Activated CD4-positive, alpha-beta T cell treated with anti-CD3 and anti-CD28 coated beads, Interleukin-10, Interleukin-2, amounts not matched to agents 100 ng/mL and 50 ng/mL, durations not matched to agents 16 hours and 8 hours (primary cell): Measurements from ENCODE around the gene SRC.

Experiments used
- DNase-seq: peaks from one replicate; pipeline ENCODE4 v3.0.0-alpha.2; 2020

Gene SRC

DNA sequence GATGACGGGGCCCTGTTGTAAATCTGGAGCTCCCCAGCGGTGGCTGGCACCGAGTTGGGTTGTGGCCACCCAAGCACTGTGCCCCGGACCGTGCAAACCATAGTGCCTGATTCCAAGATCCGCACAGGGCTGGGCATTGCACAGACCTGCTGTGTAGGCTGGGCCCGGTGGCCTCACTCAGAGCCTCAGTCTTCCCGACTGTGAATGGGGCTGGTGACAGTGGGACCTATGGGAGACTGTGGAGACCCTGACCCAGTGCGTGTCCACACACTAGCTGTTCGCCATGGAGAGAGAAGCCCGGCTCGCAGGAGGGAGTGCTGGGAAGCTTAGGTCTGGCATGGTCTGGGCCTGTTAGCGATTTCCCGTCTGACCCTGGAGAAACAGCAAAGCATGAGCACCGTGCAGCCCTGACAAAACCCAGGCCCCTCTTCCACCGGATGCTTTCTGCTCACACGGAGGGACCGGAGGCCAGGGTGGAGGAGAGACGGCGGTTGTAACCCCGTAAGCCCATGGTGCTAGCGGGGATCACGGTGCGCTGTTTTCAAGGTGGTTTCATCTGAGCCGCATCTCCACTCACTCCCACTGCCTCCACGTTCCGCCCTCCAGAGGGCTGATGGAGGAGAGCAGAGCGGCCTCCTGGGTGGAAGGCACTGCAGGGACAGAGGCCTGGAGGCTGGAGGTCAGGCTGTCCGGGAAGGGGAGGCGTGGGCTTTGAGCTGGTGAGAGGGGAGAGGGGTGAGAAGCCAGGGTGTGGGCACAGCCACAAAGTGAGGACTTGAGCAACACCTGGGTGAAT is 52.2 kb downstream of the SRC start:
- no peak for DNase-seq

DNA sequence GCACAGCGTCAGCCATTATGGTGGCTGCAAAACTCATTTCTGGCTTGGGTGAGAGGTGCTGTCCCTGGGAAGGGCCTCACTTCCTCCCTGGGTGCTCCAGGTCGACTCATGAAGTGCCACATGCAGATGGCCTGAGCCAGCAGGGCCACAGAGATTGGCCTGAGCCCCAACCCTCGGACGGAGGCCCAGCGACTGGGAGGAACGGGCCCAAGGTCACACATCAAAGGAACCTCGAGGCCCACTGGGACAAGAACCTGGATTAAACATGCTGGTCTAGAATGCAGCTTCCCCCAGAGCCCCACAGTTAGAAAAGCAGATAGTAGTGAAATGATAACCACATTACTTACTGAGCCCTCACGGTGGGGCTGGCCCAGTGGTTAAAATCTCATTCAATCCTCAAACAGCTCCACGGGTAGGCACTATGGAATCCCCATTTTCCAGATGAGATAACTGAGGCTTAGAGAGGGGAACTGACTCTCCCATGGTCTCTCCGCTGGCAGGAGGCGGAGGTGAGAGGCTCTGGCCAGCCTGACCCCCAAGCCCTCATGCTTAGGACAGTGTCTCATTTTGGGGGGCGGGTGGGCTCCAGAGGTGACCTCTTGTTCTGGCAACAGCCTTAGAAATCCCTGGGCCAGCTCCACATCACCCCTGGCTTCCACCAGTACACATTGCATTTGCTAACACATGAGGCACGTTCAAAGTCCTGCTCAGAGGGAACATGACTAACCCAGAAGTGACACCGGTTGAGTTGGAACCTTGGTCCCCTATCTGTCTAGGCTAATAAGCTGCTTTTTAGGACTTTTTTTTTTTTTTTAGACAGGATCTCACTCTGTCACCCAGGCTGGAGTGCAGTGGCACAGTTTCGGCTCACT is 53.0 kb downstream of the SRC start:
- no peak for DNase-seq

DNA sequence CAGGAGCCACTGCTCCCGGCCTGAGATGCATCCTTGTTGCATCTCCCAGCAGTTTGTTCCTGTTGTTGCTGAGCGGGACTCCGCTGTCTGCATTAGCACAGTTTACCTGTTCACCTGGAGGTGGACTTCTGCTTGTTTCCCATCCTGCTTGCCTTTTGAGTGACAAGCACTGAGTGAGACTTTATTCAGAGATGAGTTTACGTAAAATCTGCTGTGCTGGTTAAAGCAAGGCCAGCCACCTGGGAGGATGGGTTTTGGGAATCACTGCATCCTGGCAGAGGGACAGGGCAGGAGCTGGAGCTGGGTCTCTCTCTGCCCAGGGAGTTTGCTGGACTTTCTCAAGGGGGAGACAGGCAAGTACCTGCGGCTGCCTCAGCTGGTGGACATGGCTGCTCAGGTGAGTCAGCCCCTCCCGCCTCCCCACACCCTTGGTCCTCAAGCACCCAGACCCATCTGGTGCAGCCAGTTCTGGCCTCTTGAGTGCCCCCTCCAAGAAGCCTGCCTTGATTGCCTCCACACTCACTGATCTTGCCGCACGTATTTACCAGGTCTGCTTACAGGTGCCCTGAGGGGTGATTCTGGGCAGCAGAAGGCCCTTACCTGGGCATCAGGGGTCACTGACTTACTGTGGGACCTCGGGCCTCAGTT is 55.5 kb downstream of the SRC start:
- DNase-seq, result no peak

DNA sequence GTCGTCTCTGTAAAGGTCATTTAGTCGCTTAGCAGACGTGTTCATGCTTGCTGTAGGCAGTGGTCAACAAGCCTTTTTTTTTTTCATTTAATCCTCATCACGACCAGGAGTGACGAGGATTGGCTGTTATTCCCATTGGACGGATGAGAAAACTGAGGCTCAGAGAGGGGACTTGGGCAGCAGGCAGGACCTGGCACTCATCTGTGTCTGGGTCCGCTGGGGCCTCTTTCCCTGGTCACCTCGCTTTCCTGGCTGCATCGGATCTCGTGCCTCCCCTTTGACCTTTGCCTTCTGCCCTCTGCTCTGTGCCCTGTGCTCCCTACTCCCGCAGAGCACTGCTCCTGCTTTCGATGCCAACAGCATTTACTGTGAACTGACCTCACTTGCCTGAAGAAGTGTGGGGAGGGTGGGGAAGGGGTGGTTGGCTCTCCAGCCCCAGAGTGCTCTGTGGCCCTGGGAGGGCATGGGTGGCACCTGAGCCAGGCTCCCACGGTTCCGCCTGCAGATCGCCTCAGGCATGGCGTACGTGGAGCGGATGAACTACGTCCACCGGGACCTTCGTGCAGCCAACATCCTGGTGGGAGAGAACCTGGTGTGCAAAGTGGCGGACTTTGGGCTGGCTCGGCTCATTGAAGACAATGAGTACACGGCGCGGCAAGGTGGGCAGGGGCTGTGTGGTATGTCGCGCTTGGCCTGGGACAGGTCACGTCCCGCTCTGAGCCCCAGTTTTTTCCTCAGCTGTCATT is 56.2 kb downstream of the SRC start:
- no peak for DNase-seq

DNA sequence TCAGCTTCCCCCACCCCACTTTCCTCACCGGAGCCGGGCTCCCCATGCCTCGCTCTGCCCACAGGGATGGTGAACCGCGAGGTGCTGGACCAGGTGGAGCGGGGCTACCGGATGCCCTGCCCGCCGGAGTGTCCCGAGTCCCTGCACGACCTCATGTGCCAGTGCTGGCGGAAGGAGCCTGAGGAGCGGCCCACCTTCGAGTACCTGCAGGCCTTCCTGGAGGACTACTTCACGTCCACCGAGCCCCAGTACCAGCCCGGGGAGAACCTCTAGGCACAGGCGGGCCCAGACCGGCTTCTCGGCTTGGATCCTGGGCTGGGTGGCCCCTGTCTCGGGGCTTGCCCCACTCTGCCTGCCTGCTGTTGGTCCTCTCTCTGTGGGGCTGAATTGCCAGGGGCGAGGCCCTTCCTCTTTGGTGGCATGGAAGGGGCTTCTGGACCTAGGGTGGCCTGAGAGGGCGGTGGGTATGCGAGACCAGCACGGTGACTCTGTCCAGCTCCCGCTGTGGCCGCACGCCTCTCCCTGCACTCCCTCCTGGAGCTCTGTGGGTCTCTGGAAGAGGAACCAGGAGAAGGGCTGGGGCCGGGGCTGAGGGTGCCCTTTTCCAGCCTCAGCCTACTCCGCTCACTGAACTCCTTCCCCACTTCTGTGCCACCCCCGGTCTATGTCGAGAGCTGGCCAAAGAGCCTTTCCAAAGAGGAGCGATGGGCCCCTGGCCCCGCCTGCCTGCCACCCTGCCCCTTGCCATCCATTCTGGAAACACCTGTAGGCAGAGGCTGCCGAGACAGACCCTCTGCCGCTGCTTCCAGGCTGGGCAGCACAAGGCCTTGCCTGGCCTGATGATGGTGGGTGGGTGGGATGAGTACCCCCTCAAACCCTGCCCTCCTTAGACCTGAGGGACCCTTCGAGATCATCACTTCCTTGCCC is 57.4 kb downstream of the SRC start:
- no peak for DNase-seq

DNA sequence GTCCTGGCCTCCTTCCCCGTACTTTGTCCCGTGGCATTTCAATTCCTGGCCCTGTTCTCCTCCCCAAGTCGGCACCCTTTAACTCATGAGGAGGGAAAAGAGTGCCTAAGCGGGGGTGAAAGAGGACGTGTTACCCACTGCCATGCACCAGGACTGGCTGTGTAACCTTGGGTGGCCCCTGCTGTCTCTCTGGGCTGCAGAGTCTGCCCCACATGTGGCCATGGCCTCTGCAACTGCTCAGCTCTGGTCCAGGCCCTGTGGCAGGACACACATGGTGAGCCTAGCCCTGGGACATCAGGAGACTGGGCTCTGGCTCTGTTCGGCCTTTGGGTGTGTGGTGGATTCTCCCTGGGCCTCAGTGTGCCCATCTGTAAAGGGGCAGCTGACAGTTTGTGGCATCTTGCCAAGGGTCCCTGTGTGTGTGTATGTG is 58.5 kb downstream of the SRC start:
- DNase-seq, result no peak

DNA sequence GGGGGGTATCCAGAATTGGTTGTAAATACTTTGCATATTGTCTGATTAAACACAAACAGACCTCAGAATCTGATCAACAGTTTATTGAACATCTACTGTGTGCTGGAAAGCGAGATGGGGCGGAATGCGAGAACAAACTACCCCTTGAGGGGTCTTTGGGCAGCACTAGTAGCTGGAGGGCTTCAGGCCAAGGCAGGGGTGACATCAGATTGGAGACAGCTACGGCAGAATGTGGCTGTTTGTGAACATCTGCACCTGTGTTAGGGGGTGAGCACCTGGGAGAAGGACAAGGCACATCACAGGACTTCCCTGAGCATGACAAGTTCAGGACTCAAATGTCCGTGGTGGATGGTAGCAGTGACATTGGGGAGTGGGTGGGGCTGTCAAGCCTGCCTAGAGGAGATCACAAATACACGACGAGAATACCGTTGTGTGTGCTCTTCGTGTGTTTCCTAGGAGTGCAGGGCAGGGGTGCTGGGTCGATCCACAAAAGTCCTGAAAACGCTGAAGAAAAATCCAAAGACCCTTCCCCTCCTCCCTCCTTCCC is 59.5 kb downstream of the SRC start:
- no peak for DNase-seq

DNA sequence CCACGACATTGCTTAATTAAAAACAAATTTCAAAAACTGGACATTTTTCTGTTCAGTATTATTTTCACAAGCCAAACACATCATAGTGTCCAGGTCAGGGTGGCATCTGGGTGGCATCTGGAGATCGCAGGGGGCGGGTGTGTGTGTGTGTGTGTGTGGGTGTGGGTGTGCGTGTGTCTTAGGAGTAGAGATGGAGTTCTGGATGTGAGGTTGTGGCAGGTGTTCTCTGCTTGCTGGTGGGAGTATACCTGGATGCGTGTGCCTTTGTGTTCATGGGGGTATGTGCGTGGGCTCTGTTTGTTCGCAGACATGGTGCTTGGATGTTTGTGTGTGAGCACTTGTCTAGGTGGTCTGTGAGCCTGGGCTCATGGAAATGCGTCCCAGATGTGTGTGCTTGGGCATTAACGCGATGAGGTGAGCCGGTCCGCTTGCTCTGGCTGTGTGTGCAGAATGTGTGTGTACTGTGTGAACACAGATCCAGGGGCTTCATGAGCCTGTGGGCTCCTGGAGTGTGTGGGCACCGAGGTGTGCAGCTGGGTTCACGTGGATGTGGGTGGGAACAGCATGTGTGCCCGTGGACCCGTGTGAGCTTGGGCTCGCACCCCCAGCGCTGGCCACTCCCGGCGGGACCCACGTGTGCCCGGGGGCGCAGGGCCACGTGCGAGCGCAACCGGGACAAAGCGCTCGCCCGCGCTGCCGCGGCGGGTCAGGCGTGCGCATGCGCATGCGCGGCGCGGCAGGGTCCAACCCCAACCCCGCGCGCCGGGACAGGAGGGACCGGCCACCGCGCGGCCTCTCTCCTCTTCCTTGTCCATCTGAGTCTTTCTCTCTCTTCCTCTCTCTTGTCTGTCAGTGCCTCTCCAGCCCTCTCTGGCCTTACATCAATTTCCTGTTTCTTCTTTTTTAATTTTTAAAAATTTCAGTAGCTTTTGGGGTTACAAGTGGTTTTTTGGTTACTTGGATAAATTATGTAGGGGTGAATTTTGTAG is 60.4 kb downstream of the SRC start:
- peak; percentile 59 for DNase-seq

DNA sequence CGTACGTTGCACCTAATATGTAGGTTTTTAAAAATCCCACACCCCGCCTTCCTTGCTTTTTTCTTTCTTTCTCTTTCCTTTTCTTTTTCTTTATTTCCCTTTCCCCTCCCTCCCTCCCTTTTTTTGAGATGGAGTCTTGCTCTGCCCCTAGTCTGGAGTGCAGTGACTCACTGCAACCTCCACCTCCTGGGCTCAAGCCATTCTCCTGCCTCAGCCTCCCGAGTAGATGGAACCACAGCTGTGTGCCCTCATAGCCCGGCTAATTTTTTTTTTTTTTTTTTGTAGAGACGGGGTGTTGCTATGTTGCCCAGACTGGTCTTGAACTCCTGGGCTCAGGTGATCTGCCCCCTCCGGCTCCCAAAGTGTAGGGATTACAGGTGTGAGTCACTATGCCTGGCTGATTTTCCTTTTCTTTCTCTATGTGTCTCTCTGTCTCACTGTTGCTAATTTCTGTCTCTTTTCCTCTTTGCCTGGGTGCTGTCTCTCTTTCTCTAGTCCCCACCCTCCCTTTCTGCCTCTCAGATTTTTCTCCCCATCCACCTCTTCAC is 61.2 kb downstream of the SRC start:
- DNase-seq, result no peak

DNA sequence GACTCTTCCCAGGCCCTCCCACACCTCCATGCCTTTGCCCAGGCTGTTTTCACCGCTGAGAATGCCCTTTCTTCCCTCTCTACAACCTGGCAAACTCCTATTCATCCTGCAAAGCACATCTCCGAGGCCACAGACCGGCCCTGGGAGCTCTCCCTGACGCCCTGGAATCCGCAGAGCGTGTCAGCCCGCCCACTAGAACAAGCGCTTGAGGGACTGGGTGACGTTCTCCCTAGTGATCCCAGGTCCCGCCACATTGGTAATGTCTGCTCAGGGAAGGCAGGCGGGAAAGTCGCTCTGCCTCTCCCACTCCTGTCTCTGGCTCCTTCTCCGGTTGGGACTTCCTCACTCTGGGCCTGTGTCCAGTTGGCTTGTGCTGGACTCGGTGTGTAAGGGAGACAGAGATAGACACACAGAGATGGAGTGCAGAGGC is 61.6 kb downstream of the SRC start:
- no peak for DNase-seq

DNA sequence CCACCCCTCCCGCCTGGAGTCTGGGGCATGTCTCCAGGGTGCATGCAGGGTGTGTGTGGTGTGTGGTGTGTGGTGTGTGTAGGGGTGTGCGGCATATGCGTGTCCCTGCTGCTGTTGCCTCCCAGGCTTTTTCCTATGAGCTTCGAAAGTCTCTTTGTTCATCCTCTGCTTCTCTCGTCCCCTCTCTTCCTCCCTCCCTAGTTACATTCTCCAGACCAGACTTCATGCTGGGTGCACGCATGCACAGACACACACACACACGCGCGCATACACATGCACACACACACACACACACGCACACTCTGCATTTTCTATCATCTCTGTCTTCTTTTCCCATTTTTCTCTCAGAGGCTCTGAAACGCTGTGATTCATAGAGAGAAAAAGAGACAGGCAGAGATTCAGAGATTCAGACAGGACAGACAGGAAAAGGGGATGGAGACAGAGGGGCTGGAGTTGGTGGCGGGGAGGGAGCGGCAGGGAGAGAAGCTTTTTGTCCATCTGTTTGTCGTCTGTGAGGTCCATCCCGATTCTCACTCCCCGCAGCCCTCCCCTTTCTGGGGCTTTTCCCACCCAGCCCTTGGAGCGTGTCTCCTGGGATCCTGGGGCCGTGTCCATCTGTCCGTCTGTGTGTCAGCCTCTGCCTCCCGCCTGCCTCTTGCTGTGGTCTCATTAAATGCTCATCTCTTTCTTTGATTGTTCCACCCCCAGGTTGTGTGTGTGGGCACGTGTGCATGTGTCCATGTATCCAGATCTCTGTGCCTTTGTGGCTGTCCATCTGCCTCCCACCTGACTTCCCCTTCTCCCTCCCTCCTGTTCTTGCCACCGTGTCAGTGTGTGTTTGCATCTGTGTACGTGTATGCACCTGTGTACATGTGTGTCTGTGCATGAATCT is 62.6 kb downstream of the SRC start:
- no peak for DNase-seq

DNA sequence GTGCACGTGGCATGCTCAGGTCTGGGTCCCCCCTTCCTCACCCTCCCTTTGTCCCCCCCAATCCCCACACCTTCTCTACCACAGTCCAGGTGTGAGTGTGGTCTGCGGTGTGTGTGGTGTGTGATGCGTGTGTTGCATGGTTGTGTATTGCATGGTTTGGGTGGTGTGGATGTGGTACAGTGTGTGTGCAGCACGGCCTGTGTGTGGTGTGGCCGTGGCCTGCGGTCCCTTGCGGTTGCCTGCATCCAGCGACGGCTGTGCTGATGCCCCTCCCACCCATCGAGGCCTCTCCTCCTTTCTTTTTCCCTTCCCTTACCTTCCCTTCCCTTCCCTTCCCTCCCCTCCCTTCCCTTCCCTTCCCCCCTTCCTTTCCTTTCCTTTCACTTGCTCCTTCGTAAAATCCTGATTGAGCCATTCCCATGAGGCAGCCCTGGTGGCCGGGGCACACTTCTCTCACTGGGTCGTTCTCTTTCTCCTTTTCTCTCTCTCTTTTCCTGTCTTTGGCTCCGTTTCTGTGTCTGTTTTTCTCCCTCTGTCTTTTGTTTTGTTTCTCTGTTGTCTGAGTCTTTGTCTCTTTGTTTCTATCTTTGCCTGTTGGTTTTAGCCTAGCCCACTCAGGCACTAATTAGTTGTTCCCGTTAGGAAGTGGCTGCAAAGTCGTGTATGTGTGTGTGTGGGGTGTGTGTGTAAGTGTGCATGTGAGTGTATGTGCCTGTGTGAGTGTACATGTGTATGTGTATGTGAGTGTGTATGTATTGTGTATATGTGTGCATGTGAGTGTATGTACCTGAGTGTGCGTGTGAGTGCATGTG is 65.7 kb downstream of the SRC start:
- no peak for DNase-seq

DNA sequence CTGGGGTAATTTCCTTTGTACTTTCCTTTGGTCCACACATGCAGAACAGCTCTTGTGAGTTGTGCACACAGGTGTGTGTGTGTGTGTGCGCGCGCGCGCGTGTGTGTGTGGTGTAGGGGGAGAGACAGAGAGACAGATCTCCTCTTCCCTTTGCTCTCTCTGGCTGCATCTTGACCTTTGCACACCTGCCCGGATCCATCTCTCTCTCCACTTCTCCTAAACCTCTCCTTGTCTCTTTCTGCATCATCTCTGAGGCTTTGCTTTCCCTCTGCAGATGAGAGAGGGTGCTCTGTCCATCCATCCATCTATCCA is 67.0 kb downstream of the SRC start:
- DNase-seq, result no peak

DNA sequence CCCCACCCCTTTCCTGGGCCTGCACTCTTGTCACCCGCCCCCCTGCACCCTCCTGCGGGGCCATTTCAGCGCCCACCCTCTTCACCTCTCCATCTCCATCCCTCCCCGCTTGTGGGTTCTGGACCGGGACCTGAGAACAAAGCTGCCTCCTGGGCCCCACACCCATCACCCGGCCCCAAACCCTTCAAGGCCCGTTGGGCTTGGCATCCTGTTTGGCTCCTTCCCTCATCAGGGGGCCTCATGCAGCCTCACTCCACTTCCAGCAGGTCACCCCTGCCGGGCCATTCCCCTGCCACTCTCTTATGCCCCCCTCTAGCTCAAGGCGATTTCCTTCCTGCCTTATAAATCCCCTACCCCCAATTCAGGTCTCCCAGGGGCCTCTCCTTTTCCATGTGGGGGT is 67.4 kb downstream of the SRC start:
- DNase-seq, result no peak

DNA sequence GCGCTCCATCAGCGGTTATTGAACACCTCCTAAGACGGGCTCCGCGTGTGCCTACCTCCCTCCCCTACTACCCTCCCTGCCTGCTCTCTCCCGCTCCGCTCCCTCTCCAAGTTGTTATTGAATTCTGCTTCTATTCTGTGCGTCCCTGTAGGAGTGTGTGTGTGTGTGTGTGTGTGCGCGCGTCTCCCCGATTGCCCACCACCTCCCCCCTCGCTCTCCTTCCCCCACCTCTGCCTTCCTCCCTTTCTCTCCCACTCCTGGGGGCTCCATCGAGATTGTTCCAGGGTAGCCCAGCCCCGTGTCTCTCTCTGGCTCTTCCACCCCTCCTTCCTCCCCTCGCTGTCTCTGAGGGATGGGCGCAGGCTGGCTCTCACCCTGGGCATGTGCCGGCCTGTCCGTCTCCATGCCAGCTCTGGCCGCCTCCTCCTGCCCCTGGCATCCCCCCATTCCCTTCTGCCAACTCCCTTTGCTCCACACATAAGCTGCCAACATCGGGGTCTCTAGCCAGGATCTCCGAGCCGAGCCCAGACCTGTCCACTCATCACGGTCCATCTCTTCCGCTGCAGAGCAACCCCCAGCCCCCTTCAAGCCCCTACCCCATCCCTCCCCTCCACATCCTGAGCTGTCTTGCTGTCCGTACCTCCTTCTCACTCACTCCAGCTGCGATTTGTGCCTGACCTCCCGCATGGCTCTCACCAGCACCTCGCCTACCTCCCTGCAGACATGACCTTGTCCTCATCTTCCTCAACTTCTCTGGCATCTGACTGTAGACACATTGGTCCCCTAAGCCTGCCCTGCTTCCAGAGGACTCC is 68.5 kb downstream of the SRC start:
- no peak for DNase-seq

DNA sequence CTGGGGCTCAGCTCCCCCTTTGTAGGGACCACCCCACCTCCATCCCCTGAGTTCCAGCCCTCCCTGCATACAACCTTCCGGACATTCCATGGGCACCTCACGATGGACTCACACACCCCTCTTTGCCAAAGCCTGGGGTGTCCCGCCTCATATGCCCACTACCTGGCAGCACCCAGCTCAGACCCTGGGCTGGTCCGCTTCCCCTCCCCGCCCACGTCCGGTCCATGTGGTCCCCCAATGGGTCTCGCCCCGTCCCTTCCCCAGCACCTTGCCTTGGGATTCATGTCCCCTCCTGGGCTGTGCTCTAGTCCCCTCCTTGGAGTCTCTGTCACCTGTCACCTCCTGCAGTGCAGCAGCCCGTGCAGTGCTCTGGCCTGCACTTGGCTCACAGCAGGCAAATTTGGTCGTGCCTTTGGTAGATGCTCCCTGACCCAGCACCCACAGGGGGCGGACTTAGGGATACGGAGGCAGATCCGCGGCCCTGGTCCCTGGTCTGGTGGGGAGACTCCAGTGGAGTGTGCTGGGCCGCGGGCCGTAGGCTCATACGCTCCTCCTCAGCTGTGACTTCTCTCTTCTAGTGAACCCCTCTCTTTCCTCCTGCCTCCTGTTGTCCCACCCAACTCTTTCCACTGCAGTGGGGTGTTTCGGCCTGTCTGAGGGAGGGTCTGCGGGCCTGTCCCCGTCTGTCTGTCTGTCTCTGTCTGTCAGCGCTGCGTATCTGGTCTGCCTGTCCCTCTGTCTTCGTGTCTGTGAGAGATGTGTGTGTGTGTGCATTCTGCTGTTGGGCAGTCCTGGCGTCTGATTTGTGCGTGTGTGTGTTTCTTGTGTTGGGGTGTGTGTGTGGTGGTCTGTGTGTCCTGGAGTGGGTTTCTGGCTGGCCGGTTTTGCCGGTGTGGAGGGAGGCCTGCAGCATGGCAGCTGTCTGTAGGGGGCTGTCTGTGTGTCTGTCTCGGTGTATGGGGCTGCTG is 69.5 kb downstream of the SRC start:
- no peak for DNase-seq
